Left colon (tissue), 2 donors: ENCODE measurements around the gene LMBR1L. TPM values are rescaled to one million over a fixed set of nuclear protein-coding genes. Genes with fewer than 3 reads are reported as not detected.

ENCODE experiments used
- total RNA-seq, 2 donors: library from RNA; stranded (reverse); fragmentation: NEBNext Ultra II Directional; extraction: Animal tissue kit (Norgen Biotek cat#: 25700); gene quantifications; one replicate each; pipeline ENCODE4 v1.2.1, GENCODE V29; 2021
- donor health status: DM: no; HTN: no; CAD: no.
- donor health status: DM: yes; HTN: yes; CAD: no.

LMBR1L gene
- total RNA-seq, 2 donors from 2014 or later, result 44.7 to 49.6 TPM

Other genes starting within 250 kb of the LMBR1L start
- gene RND1, start 245.0 kb downstream of the LMBR1L start, total RNA-seq, result 1 to 10 TPM; 2.1 to 8.6 TPM
- gene FKBP11, start 185.4 kb downstream of the LMBR1L start, total RNA-seq, result 10 to 100 TPM; 21.3 to 26.9 TPM
- gene ARF3, start 153.4 kb downstream of the LMBR1L start, total RNA-seq, result 100 to 1,000 TPM; 271 to 304 TPM
- under 1 TPM; 0.15 to 0.61 TPM for gene WNT10B, start 139.1 kb downstream of the LMBR1L start, total RNA-seq
- gene WNT1, start 132.5 kb downstream of the LMBR1L start, total RNA-seq, result not detected
- gene DDN, start 111.5 kb downstream of the LMBR1L start, total RNA-seq, result under 1 TPM in 1 of 2 donors, not detected in 1; 0.06 TPM
- gene PRKAG1, start 92.1 kb downstream of the LMBR1L start, total RNA-seq, result 10 to 100 TPM; 52.0 to 53.9 TPM
- 10 to 100 TPM; 68.8 to 82.8 TPM for gene KMT2D, start 50.1 kb downstream of the LMBR1L start, total RNA-seq
- gene RHEBL1, start 40.9 kb downstream of the LMBR1L start, total RNA-seq, result not detected
- under 1 TPM; 0.31 to 0.50 TPM for gene DHH, start 16.0 kb downstream of the LMBR1L start, total RNA-seq
- 100 to 1,000 TPM; 298 to 454 TPM for gene TUBA1B, start 20.5 kb upstream of the LMBR1L start, total RNA-seq
- gene TUBA1A, start 78.2 kb upstream of the LMBR1L start, total RNA-seq, result 10 to 100 TPM; 12.8 to 57.7 TPM
- 100 to 1,000 TPM; 260 to 267 TPM for gene TUBA1C, start 154.2 kb upstream of the LMBR1L start, total RNA-seq
- gene PRPH, start 184.3 kb upstream of the LMBR1L start, total RNA-seq, result 10 to 100 TPM in 1 of 2 donors, 1 to 10 TPM in 1; 5.5 to 14.3 TPM
- gene TROAP, start 212.4 kb upstream of the LMBR1L start, total RNA-seq, result 10 to 100 TPM in 1 of 2 donors, 1 to 10 TPM in 1; 4.9 to 12.4 TPM
- gene C1QL4, start 226.3 kb upstream of the LMBR1L start, total RNA-seq, result not detected
- gene DNAJC22, start 236.0 kb upstream of the LMBR1L start, total RNA-seq, result 10 to 100 TPM; 40.2 to 45.6 TPM